Gastroesophageal sphincter (tissue), 4 donors: ENCODE measurements around the gene GAS2L3. TPM values are rescaled to one million over a fixed set of nuclear protein-coding genes. Genes with fewer than 3 reads are reported as not detected.
"Not testable (repeated sequence)": the region's sequence is repeated elsewhere in the genome, so short reads cannot be mapped to it uniquely, and the experiment has no call there.

Experiments
- ATAC-seq: fragments of 150-250 bp; one replicate; pipeline ENCODE4 v1.9.1; 2016; ENCODE audit warnings: mild to moderate bottlenecking, moderate library complexity
- H3K27ac ChIP-seq, 4 donors: fragments of 200-600 bp; sonication (generic) in 3 of 4; 1 replicate in 3 of 4; 2 replicates in 1 of 4; pipeline ENCODE4 v1.5.1; 2016 to 2019
- H3K27me3 ChIP-seq: fragments of 200-600 bp; sonication (generic); one replicate; pipeline ENCODE4 v1.5.1; 2019
- H3K36me3 ChIP-seq, 2 donors: fragments of 200-600 bp; sonication (generic); one replicate each; pipeline ENCODE4 v1.5.1; 2019; ENCODE audit warnings: control low read depth in 1 of 2
- H3K4me1 ChIP-seq, 3 donors: fragments of 200-600 bp; sonication (generic); 1 replicate in 2 of 3; 2 replicates in 1 of 3; pipeline ENCODE4 v1.5.1; 2016 to 2019; ENCODE audit warnings: control low read depth in 2 of 3
- H3K4me3 ChIP-seq, 2 donors: fragments of 200-600 bp; sonication (generic); one replicate each; pipeline ENCODE4 v1.5.1; 2019; ENCODE audit warnings: mild to moderate bottlenecking in 1 of 2, moderate library complexity in 1 of 2
- H3K9me3 ChIP-seq, 3 donors: fragments of 200-600 bp; sonication (generic); one replicate each; pipeline ENCODE4 v1.5.1; 2017 to 2019; ENCODE audit warnings: control low read depth in 2 of 3
- EP300 ChIP-seq: sonication (generic); formaldehyde crosslinking; IDR thresholded peaks from one replicate; pipeline ENCODE4 v1.6.1; 2017; ENCODE audit warnings: antibody characterized with exemption, mild to moderate bottlenecking
- POLR2A ChIP-seq, 2 donors: fragments of 450-650 bp; IDR thresholded peaks; one replicate each; pipeline ENCODE4 v1.6.1; 2017; ENCODE audit warnings: antibody characterized with exemption in 2 of 2, mild to moderate bottlenecking in 2 of 2, moderate library complexity in 1 of 2
- POLR2AphosphoS5 ChIP-seq: sonication (generic); formaldehyde crosslinking; IDR thresholded peaks from one replicate; pipeline ENCODE4 v1.6.1; 2017; ENCODE audit warnings: antibody characterized with exemption
- WGBS, 2 donors: methylation state at CpG; one replicate each; pipeline ENCODE4 v1.1.5; 2018; ENCODE audit warnings: low coverage in 1 of 2; 5-methylcytosine and 5-hydroxymethylcytosine counted together
- total RNA-seq, 4 donors: library from RNA; depleted of rRNA; stranded (reverse); fragments of >200 nt; gene quantifications; one replicate each; pipeline ENCODE4 v1.1.0, GENCODE V29; 2016
- TF ChIP-seq, protein P1 (sequence below), 4 experiments: fragments of 200-600 bp in 2 of 4; fragments of 450-650 bp in 2 of 4; sonication (generic) in 1 of 4; IDR thresholded peaks; one replicate each; pipeline ENCODE4 v1.5.1; 2017 to 2019; ENCODE audit warnings: antibody characterized with exemption in 4 of 4, mild to moderate bottlenecking in 2 of 4, moderate library complexity in 2 of 4

GAS2L3 gene
- total RNA-seq, 4 donors from 2014 or later, result 2.5 to 6.5 (median 3.6) TPM

DNA sequence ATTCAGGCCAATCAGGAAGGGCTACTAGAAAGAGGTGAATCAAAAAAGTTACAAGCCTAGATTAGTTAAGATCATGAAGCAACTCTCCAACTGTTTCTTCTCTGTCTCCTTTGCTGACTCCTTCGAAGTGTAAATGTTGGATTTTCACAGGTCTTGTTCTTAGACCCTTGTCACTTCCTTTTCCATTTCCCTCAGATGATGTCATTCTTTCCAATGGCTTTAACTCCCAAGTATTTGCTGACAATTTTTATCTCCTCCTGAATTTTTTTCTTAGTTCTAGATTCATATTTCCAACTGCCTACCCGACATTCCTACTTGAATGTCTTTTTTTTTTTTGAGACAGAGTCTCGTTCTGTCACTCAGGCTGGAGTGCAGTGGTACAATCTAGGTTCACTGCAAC, 10.8 kb downstream of the GAS2L3 start:
- ATAC-seq, result no peak
- no peak overlapping the region for H3K27ac ChIP-seq
- 54 to 67% methylated on average over 1 to 3 of the region's 3 CpGs for WGBS, 2 donors

DNA sequence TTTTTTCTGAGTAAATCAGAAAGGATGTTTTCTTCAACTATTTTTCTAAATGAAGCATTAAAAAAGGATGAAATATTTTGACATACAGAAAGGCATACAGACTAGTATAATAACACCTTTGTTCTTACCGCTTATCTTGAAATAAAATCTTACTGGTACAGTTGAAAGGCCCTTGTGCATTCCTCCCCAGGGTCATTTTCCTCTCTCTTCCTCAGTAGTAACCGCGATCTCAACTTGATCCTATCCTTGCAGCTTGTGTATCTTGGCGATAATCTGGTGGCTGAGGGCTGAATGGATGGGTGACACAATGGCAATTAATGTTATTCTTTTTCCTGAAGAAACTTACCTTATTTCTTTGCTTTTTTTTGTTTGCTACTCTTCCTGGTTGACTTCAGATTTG, 18.5 kb downstream of the GAS2L3 start:
- no peak overlapping the region for H3K27ac ChIP-seq
- no peaks in the 10 kb centered on the region for H3K4me1 ChIP-seq
- ATAC-seq, result no peak
- no peak for TF ChIP-seq POLR2AphosphoS5
- no peak for TF ChIP-seq EP300
- TF ChIP-seq, protein P1, sequence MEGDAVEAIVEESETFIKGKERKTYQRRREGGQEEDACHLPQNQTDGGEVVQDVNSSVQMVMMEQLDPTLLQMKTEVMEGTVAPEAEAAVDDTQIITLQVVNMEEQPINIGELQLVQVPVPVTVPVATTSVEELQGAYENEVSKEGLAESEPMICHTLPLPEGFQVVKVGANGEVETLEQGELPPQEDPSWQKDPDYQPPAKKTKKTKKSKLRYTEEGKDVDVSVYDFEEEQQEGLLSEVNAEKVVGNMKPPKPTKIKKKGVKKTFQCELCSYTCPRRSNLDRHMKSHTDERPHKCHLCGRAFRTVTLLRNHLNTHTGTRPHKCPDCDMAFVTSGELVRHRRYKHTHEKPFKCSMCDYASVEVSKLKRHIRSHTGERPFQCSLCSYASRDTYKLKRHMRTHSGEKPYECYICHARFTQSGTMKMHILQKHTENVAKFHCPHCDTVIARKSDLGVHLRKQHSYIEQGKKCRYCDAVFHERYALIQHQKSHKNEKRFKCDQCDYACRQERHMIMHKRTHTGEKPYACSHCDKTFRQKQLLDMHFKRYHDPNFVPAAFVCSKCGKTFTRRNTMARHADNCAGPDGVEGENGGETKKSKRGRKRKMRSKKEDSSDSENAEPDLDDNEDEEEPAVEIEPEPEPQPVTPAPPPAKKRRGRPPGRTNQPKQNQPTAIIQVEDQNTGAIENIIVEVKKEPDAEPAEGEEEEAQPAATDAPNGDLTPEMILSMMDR (IDR thresholded peaks at IDR 0.05), result no peak
- no peak for TF ChIP-seq POLR2A (IDR thresholded peaks at IDR 0.05)
- no peak overlapping the region for H3K4me3 ChIP-seq
- WGBS, 2 donors, result 83 to 89% methylated on average over 4 of the region's 4 CpGs
- H3K9me3 ChIP-seq, result peaks cover 0 to 22% (median 0%) of the 10 kb centered on the region in 3 donors
- no peaks in the 10 kb centered on the region for H3K36me3 ChIP-seq
- H3K27me3 ChIP-seq, result no peaks in the 10 kb centered on the region

More for the DNA sequence above, 10.8 kb downstream of the GAS2L3 start:
- Histone ChIP-seq H3K9me3 (peaks cover 0 to 27% (median 0%) of the 10 kb centered on the region in 3 donors), H3K27me3 (no peaks in the 10 kb centered on the region), H3K36me3 (no peaks in the 10 kb centered on the region), H3K4me3 (no peak overlapping the region), H3K4me1 (no peaks in the 10 kb centered on the region)
- TF ChIP-seq POLR2A (IDR thresholded peaks at IDR 0.05) (no peak), POLR2AphosphoS5 (no peak), EP300 (no peak)
- TF ChIP-seq, protein P1 (IDR thresholded peaks at IDR 0.05), result no peak

DNA sequence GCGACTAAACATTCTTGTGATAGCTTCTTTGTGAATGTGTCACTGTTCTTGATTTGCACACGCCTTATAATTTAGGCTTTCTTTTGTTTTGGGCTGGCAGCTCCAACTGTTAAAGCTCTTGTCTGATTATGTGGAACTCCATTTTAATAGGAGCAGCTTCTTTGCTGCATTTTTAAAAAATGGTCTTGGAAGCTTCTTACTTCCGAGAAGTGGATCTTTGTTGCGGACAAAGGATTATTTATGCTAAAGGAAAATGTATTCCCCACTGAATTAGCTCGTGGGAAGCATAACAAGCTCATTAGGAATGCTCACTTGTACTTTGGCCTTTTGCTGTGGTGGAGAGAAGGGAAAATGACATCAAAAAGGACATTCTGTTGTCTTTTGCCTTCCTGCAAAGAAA, 20.0 kb downstream of the GAS2L3 start:
- Histone ChIP-seq H3K36me3 (no peaks in the 10 kb centered on the region), H3K27me3 (no peaks in the 10 kb centered on the region), H3K9me3 (peaks cover 0 to 8% (median 0%) of the 10 kb centered on the region in 3 donors), H3K4me1 (no peaks in the 10 kb centered on the region), H3K27ac (no peak overlapping the region), H3K4me3 (no peak overlapping the region)
- no peak for ATAC-seq
- TF ChIP-seq POLR2A (IDR thresholded peaks at IDR 0.05), result no peak
- no peak for TF ChIP-seq POLR2AphosphoS5
- TF ChIP-seq, protein P1 (IDR thresholded peaks at IDR 0.05), result no peak
- TF ChIP-seq EP300, result no peak
- WGBS, 2 donors, result 34 to 45% methylated on average over 5 of the region's 5 CpGs

DNA sequence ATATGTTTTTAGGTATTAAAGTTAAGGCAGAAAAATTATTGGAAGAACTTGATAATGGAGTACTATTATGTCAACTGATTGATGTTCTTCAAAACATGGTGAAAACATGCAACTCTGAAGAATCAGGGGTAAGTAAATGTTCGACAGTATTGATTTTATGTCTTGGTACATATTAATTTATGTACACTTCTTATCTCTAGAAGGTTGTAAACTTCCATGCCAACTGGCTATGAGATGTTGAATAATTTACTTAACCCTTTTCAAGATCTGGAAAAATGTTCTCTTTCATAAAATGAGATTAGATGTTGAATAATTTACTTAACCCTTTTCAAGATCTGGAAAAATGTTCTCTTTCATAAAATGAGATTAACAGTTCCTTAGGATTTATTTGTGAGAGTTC, 28.1 kb downstream of the GAS2L3 start:
- Histone ChIP-seq H3K27ac (no peak overlapping the region), H3K4me1 (no peaks in the 10 kb centered on the region), H3K36me3 (no peaks in the 10 kb centered on the region), H3K9me3 (no peaks in the 10 kb centered on the region), H3K27me3 (no peaks in the 10 kb centered on the region), H3K4me3 (no peak overlapping the region)
- WGBS, 2 donors, result 79 to 88% methylated on average over 1 of the region's 1 CpG
- TF ChIP-seq, protein P1 (IDR thresholded peaks at IDR 0.05), result no peak
- no peak for TF ChIP-seq POLR2AphosphoS5
- no peak for TF ChIP-seq EP300
- no peak for TF ChIP-seq POLR2A (IDR thresholded peaks at IDR 0.05)
- ATAC-seq, result no peak

DNA sequence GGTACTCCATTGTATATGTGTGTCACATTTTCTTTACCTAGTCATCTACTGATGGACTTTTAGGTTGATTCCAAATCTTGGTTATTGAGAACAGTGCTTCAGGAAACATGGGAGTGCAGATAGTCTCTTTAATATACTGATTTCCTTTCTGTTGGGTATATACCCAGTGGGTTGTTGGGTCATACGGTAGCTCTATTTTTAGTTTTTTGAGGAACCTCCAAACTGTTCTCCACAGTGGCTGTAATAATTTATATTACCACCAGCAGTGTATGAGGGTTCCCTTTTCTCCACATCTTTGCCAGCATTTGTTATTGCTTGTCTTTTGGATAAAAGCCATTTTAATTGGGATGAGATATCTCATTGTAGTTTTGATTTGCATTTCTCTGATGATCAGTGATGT, 29.5 kb downstream of the GAS2L3 start:
- 78% methylated on average over 1 of the region's 1 CpG; no CpG with 5 or more reads in 1 of the 2 donors for WGBS, 2 donors
- not testable (repeated sequence) for H3K9me3 ChIP-seq, H3K27me3 ChIP-seq, H3K4me1 ChIP-seq, ATAC-seq, H3K27ac ChIP-seq, H3K36me3 ChIP-seq, H3K4me3 ChIP-seq

DNA sequence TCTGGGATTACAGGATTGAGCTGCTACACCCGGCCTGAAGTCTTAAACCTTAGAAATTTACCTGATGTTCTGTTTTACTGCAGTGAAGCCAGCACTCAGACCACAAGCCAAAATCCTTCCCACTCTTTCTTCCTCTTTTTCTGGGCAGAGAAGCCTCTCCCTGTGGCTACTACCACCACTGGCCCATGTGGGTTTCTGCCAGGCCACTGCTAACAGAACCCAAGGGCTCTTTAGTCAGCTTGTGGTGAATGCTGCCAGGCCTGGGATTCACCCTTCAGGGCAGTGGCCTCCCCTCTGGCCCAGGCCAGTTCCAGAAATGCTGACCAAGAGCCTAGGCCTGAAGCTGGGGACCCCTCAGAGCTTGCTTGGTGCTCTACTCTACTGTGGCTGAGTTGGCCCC, 35.3 kb downstream of the GAS2L3 start:
- no peak overlapping the region for H3K4me3 ChIP-seq
- H3K9me3 ChIP-seq, result no peaks in the 10 kb centered on the region
- no peaks in the 10 kb centered on the region for H3K36me3 ChIP-seq
- no peaks in the 10 kb centered on the region for H3K4me1 ChIP-seq
- TF ChIP-seq POLR2A (IDR thresholded peaks at IDR 0.05) (no peak), POLR2AphosphoS5 (no peak), EP300 (no peak)
- TF ChIP-seq, protein P1 (IDR thresholded peaks at IDR 0.05), result no peak
- WGBS, 2 donors, result 71% methylated on average over 1 of the region's 1 CpG; no CpG with 5 or more reads in 1 of the 2 donors
- H3K27me3 ChIP-seq, result no peaks in the 10 kb centered on the region
- ATAC-seq, result no peak
- no peak overlapping the region for H3K27ac ChIP-seq
